Activated naive CD8-positive, alpha-beta T cell treated with anti-CD3 and anti-CD28 coated beads, Interleukin-2, amount 50 U/mL, for 24 hours (primary cell): Measurements from ENCODE around the gene RRAS2.

Source experiments
- ATAC-seq: fragments of 150-1000 bp; cut with Tn5 transposase; one replicate; pipeline ENCODE4 v1.10.0; 2021
- DNase-seq: peaks from one replicate; pipeline ENCODE4 v3.0.0; 2021
- H3K27ac Mint-ChIP-seq: one replicate; pipeline ENCODE4 v1.8.0; 2021; ENCODE audit warnings: mild to moderate bottlenecking, mixed read lengths
- H3K27me3 Mint-ChIP-seq: one replicate; pipeline ENCODE4 v1.8.0; 2021; ENCODE audit warnings: mixed read lengths
- H3K36me3 Mint-ChIP-seq: one replicate; pipeline ENCODE4 v1.8.0; 2021; ENCODE audit warnings: low read depth, mixed read lengths
- H3K4me1 Mint-ChIP-seq: one replicate; pipeline ENCODE4 v1.8.0; 2021; ENCODE audit warnings: mixed read lengths
- H3K4me3 Mint-ChIP-seq: one replicate; pipeline ENCODE4 v1.8.0; 2021; ENCODE audit warnings: mild to moderate bottlenecking, moderate library complexity, mixed read lengths
- H3K9me3 Mint-ChIP-seq: one replicate; pipeline ENCODE4 v1.8.0; 2021; ENCODE audit warnings: mixed read lengths

Gene RRAS2

GRCh38 chr11:14234446-14234845 is 124.5 kb downstream of the RRAS2 start:
- Mint-ChIP-seq H3K27me3 (peaks cover 2% of the 10 kb centered on the region), H3K4me1 (peaks cover 6% of the 10 kb centered on the region), H3K4me3 (no peak overlapping the region), H3K27ac (no peak overlapping the region), H3K9me3 (no peaks in the 10 kb centered on the region), H3K36me3 (no peaks in the 10 kb centered on the region)
- ATAC-seq (no peak), DNase-seq (no peak)

- DNase-seq (no peak), ATAC-seq (no peak)
- peaks cover 2% of the 10 kb centered on the region for H3K27me3 Mint-ChIP-seq
- H3K36me3 Mint-ChIP-seq, result no peaks in the 10 kb centered on the region
- no peaks in the 10 kb centered on the region for H3K9me3 Mint-ChIP-seq
- no peak overlapping the region for H3K4me3 Mint-ChIP-seq
- no peak overlapping the region for H3K27ac Mint-ChIP-seq
- peaks cover 3% of the 10 kb centered on the region for H3K4me1 Mint-ChIP-seq
Observed at GRCh38 chr11:14232652-14233051, 126.3 kb downstream of the RRAS2 start.

GRCh38 chr11:14230407-14230806 is 128.6 kb downstream of the RRAS2 start:
- Mint-ChIP-seq H3K9me3 (no peaks in the 10 kb centered on the region), H3K27ac (no peak overlapping the region), H3K36me3 (no peaks in the 10 kb centered on the region), H3K4me3 (no peak overlapping the region), H3K4me1 (no peaks in the 10 kb centered on the region), H3K27me3 (peaks cover 2% of the 10 kb centered on the region)
- DNase-seq (no peak), ATAC-seq (no peak)

- Mint-ChIP-seq H3K36me3 (no peaks in the 10 kb centered on the region), H3K9me3 (no peaks in the 10 kb centered on the region), H3K4me3 (no peak overlapping the region), H3K4me1 (no peaks in the 10 kb centered on the region), H3K27me3 (peaks cover 2% of the 10 kb centered on the region), H3K27ac (no peak overlapping the region)
- no peak for ATAC-seq
- no peak for DNase-seq
Observed at GRCh38 chr11:14229472-14229871, 129.5 kb downstream of the RRAS2 start.

- H3K27me3 Mint-ChIP-seq, result peaks cover 2% of the 10 kb centered on the region
- no peaks in the 10 kb centered on the region for H3K36me3 Mint-ChIP-seq
- H3K4me1 Mint-ChIP-seq, result no peaks in the 10 kb centered on the region
- ATAC-seq (no peak), DNase-seq (no peak)
- H3K4me3 Mint-ChIP-seq, result no peak overlapping the region
- H3K9me3 Mint-ChIP-seq, result no peaks in the 10 kb centered on the region
- H3K27ac Mint-ChIP-seq, result no peak overlapping the region
Observed at GRCh38 chr11:14228356-14228755, 130.6 kb downstream of the RRAS2 start.
